GM19023 (cell line): ENCODE results near the gene TMEM254.
"Not testable (repeated sequence)": the region's sequence is repeated elsewhere in the genome, so short reads cannot be mapped to it uniquely, and the experiment has no call there.

Experiments
- ATAC-seq: cut with Tn5 transposase; IDR thresholded peaks from one replicate; pipeline ENCODE4 v1.9.1; 2021; ENCODE audit warnings: mild to moderate bottlenecking, moderate library complexity; ENCODE audit not compliant: unreplicated experiment

TMEM254 gene

DNA sequence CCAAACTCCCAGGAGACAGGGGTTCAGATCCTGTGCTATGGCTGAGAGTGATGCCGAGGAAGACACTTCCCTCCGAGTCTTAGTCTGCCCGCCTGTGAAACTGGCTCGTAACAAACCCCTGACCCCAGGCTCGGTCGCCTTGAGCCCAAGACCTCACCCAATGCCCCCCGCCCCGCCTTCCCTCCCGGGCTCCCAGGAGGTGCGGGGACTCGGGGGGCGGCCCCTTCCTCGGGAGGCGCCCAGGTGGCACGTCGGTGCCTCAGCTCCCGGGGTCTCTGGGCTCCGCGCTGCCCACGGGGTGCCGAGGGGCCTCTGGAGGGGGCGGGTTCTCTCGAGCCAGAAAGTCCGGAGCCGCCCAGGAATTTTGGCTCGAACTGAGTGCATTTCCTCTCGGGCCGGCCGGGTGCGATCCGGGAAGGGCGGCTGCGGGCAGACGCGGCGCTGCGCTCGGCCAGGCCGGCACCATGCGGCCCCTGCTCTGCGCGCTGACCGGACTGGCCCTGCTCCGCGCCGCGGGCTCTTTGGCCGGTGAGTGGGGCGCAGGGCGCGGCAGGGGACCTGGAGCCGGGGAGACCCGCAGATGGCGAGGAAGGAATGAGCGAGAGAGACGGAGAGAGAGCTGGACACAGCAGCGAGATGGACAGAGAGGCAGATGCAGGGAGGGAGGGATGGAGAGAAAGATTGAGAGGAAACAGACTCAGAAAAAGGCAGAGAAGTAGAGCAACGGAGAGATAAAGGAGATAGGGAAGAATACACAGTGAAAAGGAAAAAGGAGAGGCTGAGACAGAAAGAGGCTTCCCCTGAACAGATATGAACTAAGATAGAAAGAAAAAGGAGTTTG, 54.1 kb downstream of the TMEM254 start, which contains the start of gene PLAC9:
Gene PLAC9, plus strand, starts transcription at position 432 of the 841 bp plus-strand sequence. Its CDS starts 33 bp downstream, at position 465.
- ATAC-seq = no peak

GRCh38 chr10:80133206-80133605, 54.7 kb downstream of the TMEM254 start:
- ATAC-seq = no peak

- ATAC-seq = not testable (repeated sequence)
These were observed 55.2 kb downstream of the TMEM254 start for GRCh38 chr10:80133687-80134086.

GRCh38 chr10:80136134-80136571, 57.7 kb downstream of the TMEM254 start:
- no peak for ATAC-seq

DNA sequence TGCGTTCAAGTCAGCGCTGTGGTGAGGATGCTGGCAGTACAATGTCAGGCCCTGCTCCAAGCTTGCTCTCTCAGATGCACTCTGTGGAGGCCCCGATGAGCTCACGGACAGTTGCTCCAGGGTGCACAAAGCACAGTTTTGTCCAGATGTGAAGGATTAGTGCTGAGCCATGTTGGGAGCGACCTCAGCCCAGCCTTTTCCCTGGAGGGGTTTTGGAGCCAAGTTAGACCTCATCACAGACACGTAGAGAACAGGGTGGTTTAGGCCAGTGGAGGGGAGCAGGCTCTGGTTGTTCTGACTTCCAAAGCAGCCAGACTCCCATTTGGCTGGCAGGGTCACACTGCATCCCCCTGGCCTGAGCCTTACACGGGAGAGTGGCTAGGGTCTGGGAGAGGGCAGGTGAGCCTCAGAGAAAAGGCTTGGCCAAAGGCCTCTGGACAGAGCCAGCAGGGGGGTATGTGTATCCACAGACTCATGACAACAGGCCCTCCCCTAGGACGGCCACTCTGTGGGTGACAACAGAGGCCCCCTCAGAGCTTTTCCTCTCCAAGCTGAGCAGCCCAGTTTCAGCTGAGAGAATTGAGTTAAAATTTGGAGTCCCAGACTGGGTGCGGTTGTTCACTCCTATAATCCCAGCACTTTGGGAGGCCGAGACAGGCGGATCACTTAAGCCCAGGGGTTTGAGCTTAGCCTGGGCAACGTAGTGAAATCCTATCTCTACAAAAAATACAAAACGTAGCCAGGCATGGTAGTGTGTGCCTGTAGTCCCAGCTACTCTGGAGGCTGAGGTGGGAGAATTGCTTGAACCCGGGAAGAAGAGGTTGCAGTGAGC, 58.8 kb downstream of the TMEM254 start:
- no peak for ATAC-seq

DNA sequence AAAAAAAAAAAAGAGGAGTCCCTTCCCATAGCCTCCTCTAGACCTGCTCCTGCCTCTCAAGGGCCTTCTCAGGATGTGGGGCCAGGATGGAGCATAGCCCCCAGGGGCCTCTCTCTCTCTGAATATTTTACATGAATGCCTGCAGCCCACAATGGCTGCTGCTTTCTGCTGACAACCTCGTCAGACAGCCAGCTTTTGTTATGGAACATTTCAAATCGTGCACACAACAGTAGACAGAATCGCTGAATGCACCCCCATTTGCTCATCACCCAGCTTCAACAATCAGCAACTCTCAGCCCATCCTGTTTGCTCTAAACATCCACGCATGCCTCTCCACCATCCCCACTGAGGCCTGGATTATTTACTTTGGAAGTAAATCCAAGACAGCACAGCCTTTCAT, 59.5 kb downstream of the TMEM254 start:
- no peak for ATAC-seq

DNA sequence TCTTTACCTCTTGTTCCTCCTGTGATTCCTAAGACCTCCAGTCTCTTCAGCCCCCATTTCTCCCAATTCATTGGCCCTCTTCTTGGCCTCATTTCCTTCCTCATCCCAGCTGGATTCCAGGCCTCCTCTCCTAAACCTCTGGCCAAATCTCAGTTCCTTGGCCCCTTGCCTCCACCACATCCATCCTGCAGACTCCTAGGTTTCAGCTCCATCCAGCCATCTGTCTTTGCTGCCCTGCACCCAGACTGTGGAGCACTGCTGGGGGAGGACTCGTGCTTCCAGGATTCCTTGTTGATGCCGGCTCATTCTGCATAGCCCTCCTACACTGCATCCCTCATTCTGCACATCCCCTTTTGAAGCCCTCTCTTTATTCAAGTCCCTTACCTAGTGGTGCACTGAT, 60.8 kb downstream of the TMEM254 start:
- ATAC-seq = no peak

DNA sequence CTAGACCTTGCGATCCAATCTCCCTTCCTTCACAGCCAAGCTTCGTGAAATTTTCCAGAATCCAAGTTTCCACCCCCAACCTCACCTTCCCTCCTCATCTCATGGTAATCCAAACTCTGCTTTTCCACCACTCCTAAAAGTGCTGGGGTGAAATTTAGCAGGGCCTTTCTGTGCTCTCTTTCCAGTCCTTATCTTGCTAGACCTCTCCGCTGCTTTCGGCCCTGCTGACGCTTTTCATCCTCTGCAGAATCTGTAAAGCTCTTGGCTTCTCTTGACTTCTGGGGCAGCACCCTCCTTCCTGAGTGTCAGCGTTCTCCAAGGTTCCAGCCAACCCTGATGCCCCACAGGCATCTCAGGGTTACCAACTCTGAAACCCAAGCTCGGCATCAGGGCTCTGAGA, 61.8 kb downstream of the TMEM254 start:
- no peak for ATAC-seq

DNA sequence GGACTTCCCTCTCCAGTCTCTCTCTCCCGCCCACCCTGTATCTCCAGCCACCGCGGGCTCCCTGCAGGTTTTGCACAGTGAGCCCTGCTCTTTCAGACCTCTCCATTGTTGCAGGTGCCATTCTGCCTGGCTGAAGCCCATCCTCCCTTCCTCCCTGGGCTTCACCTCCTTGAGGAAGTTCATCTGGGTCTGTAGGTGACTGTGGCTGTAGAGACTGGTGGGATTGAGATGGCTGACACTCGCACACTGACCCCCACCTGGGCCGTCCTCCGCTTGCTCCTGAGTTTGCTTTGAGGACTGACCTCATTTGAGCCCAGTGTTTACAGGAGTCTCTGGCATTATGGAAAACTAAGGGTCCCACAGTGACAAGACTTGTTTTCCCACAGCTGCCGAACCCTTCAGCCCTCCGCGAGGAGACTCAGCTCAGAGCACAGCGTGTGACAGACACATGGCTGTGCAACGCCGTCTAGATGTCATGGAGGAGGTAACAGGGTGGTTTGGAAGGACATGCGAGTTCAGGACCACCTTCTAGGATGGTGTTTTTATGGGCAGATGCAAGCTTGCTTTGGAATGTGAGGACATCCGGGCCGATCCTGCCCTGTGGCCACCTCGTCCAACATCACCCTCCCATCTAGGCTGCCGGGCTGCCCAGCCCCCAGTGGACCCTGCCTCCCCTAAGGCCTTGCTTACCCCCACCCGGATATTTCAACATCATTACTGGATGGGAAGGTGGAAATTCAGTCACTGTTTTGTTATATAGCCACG, 63.4 kb downstream of the TMEM254 start:
- no peak for ATAC-seq
